ENCODE measurements around the gene PBX3.

The PBX3 gene

DNA sequence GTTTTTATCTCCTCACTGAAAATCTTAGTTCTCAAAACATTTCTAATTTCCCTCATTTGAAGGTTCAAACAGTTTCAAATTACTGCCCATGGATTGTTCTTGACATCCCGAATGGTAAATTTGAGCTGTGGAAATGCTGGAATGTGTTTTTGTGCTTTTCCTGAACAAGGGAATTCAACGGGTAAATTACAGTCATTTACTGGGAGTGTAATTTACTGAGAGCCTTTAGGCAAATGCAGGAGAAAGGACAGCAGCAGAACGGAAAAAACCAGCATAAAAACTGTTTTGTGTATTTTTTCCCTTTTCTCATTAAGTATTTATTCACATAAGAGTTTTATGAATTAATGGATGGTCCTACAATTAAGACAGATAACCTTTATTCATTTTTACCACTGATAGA, 139.2 kb downstream of the PBX3 start:
- H3K4me2 ChIP-seq (ENCODE audit: low read depth, low read length, poor library complexity, severe bottlenecking): peak overlapping the region; percentile 78
- peaks cover 86% of the 10 kb centered on the region for H3K4me1 ChIP-seq (ENCODE audit: insufficient read depth, low read length, poor library complexity, severe bottlenecking)
- H3K4me3 ChIP-seq (ENCODE audit: low read length, poor library complexity, severe bottlenecking): peak overlapping the region; percentile 73

DNA sequence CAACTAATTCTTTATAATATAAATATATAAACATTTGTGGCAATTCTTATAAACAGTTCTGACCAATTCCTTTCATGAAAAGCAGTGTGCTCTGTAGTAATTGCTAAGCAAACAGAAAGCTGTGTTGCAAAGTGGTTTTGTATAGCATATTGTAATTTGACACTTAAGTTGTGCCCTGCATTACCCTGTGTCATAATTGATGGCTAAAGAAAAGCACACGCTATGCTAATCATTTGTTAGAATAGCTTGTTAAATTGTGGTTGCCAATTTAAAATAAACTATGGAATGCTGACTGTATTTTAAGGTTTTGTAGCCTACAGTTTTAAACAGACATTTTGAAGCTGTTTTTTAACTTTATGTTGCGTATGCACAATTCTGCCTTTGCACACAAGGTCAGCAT, 140.0 kb downstream of the PBX3 start:
- Histone ChIP-seq H3F3A (ENCODE audit: low read depth) (no peaks in the 10 kb centered on the region; the same call in none of the 2 replicates), H3K36me3 (ENCODE audit: insufficient read depth, low read length) (no peaks in the 10 kb centered on the region), H3K9ac (ENCODE audit: low read depth, low read length, poor library complexity, severe bottlenecking) (peak overlapping the region; percentile 70), H3K9me3 (ENCODE audit: insufficient read depth, low read depth, low read length) (no peaks in the 10 kb centered on the region), H3K4me2 (ENCODE audit: low read depth, low read length, poor library complexity, severe bottlenecking) (peak overlapping the region; percentile 78), H3K4me1 (ENCODE audit: insufficient read depth, low read length, poor library complexity, severe bottlenecking) (peaks cover 92% of the 10 kb centered on the region), H3K27me3 (ENCODE audit: insufficient read depth, low read length, poor library complexity, severe bottlenecking) (no peaks in the 10 kb centered on the region), H3K4me3 (ENCODE audit: low read length, poor library complexity, severe bottlenecking) (peak overlapping the region; percentile 73), H2AFZ (ENCODE audit: low read length) (no peak overlapping the region), H3K79me2 (ENCODE audit: insufficient read depth, low read length) (peaks cover 92% of the 10 kb centered on the region), H4K20me1 (ENCODE audit: insufficient read depth, low read length, poor library complexity, severe bottlenecking) (peaks cover 19% of the 10 kb centered on the region), H3K9me2 (replicated peaks; ENCODE audit: low read depth, low read length) (no peaks in the 10 kb centered on the region)
- TF ChIP-seq EZH2phosphoT487 (IDR thresholded peaks at IDR 0.05; ENCODE audit: borderline replicate concordance) (no peak), CTCF (conservative IDR thresholded peaks at IDR 0.05; ENCODE audit: low read length) (no peak)

More for the DNA sequence above, 139.2 kb downstream of the PBX3 start:
- Histone ChIP-seq H3K9me3 (ENCODE audit: insufficient read depth, low read depth, low read length) (no peaks in the 10 kb centered on the region), H2AFZ (ENCODE audit: low read length) (no peak overlapping the region), H3K79me2 (ENCODE audit: insufficient read depth, low read length) (peaks cover 90% of the 10 kb centered on the region), H3K27me3 (ENCODE audit: insufficient read depth, low read length, poor library complexity, severe bottlenecking) (no peaks in the 10 kb centered on the region), H4K20me1 (ENCODE audit: insufficient read depth, low read length, poor library complexity, severe bottlenecking) (peaks cover 16% of the 10 kb centered on the region), H3K36me3 (ENCODE audit: insufficient read depth, low read length) (no peaks in the 10 kb centered on the region), H3K9ac (ENCODE audit: low read depth, low read length, poor library complexity, severe bottlenecking) (peak overlapping the region; percentile 47), H3K9me2 (replicated peaks; ENCODE audit: low read depth, low read length) (no peaks in the 10 kb centered on the region), H3F3A (ENCODE audit: low read depth) (no peaks in the 10 kb centered on the region; the same call in none of the 2 replicates)
- TF ChIP-seq EZH2phosphoT487 (IDR thresholded peaks at IDR 0.05; ENCODE audit: borderline replicate concordance) (no peak), CTCF (conservative IDR thresholded peaks at IDR 0.05; ENCODE audit: low read length) (no peak)

DNA sequence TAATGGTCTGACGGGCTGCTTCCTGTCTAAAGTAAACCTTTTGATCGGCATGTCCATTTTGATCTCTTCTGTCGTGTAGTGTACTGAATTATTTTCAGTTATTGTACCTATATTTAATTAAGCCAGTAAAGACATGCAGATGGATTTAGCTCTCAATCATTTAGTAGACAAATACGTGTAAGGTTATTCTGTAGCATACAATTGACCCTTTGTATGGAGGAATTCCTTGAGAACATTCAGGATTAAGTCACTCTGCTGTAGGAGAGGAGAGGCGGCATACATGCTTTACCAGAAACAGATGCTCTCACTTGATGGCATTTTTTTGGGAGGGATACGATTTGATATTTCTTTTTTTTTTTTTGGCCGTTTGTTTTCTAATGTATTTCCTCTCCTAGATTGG, 141.0 kb downstream of the PBX3 start:
- Histone ChIP-seq H3K9me2 (replicated peaks; ENCODE audit: low read depth, low read length) (no peaks in the 10 kb centered on the region), H3K79me2 (ENCODE audit: insufficient read depth, low read length) (peaks cover 91% of the 10 kb centered on the region), H3K9me3 (ENCODE audit: insufficient read depth, low read depth, low read length) (no peaks in the 10 kb centered on the region), H3F3A (ENCODE audit: low read depth) (no peaks in the 10 kb centered on the region; the same call in none of the 2 replicates), H3K4me3 (ENCODE audit: low read length, poor library complexity, severe bottlenecking) (peak overlapping the region; percentile 73), H3K4me2 (ENCODE audit: low read depth, low read length, poor library complexity, severe bottlenecking) (peak overlapping the region; percentile 78), H2AFZ (ENCODE audit: low read length) (no peak overlapping the region), H3K4me1 (ENCODE audit: insufficient read depth, low read length, poor library complexity, severe bottlenecking) (peaks cover 91% of the 10 kb centered on the region), H3K36me3 (ENCODE audit: insufficient read depth, low read length) (no peaks in the 10 kb centered on the region), H3K9ac (ENCODE audit: low read depth, low read length, poor library complexity, severe bottlenecking) (peak overlapping the region; percentile 70), H3K27me3 (ENCODE audit: insufficient read depth, low read length, poor library complexity, severe bottlenecking) (no peaks in the 10 kb centered on the region), H4K20me1 (ENCODE audit: insufficient read depth, low read length, poor library complexity, severe bottlenecking) (peaks cover 28% of the 10 kb centered on the region)
- TF ChIP-seq CTCF (conservative IDR thresholded peaks at IDR 0.05; ENCODE audit: low read length): no peak
- TF ChIP-seq EZH2phosphoT487 (IDR thresholded peaks at IDR 0.05; ENCODE audit: borderline replicate concordance): no peak
